H7 (cell line): ENCODE data around the gene DDOST. TPM values are rescaled to one million over a fixed set of nuclear protein-coding genes. Genes with fewer than 3 reads are reported as not detected.
A peak's percentile ranks its signal among the peaks of the same experiment; 100 is the strongest.

Experiments
- DNase-seq: peaks from one replicate; pipeline ENCODE4 v3.0.0; 2012
- H3K27me3 ChIP-seq: 2 replicates; pipeline ENCODE4 v1.6.0; 2011; ENCODE audit warnings: mild to moderate bottlenecking, low read length; ENCODE audit not compliant: control insufficient read depth, insufficient read depth
- H3K36me3 ChIP-seq: replicated peaks from 2 replicates; pipeline ENCODE4 v1.5.1; 2011; ENCODE audit warnings: low read length; ENCODE audit not compliant: control insufficient read depth, insufficient read depth
- H3K4me3 ChIP-seq: 2 replicates; pipeline ENCODE4 v1.5.1; 2011; ENCODE audit warnings: low read depth, mild to moderate bottlenecking, control low read depth, low read length, moderate library complexity; ENCODE audit not compliant: insufficient read depth
- total RNA-seq: library from RNA; depleted of rRNA; stranded (reverse); fragments of >200 nt; shearing (Covaris generic); gene quantifications from 2 replicates; pipeline ENCODE4 v1.2.3, GENCODE V29; 2014

The DDOST gene
- total RNA-seq, 1 experiment from 2014 or later, result 563 TPM

DNA sequence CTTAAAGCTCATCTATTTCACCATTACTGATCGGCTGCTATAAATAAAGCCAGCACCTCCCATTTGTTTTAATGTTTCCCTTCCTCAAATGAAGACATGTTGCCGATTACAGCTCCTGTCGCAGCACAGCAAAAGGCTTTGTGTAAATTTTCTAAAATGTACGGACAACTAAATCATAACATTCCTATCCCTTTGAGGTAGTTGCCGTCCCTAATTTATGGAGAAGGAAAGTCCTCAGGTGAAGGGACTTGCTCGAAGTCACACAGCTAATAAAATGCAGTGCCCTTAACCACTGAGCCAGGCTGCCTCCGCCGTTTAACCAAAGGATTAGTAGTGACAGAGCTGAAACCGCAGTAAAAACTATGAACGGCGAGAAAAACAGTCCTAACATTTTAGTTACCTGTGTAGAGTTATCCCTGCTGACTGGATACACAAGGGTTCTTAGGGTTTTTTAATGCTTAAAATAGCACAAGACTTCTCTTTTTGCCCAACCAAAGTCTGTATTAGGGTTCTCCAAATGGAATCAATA, 27.0 kb downstream of the DDOST start:
- Histone ChIP-seq H3K36me3 (peaks cover 6% of the 10 kb centered on the region), H3K27me3 (no peaks in the 10 kb centered on the region), H3K4me3 (peak overlapping the region; percentile 84)
- DNase-seq, result peak; percentile 42

DNA sequence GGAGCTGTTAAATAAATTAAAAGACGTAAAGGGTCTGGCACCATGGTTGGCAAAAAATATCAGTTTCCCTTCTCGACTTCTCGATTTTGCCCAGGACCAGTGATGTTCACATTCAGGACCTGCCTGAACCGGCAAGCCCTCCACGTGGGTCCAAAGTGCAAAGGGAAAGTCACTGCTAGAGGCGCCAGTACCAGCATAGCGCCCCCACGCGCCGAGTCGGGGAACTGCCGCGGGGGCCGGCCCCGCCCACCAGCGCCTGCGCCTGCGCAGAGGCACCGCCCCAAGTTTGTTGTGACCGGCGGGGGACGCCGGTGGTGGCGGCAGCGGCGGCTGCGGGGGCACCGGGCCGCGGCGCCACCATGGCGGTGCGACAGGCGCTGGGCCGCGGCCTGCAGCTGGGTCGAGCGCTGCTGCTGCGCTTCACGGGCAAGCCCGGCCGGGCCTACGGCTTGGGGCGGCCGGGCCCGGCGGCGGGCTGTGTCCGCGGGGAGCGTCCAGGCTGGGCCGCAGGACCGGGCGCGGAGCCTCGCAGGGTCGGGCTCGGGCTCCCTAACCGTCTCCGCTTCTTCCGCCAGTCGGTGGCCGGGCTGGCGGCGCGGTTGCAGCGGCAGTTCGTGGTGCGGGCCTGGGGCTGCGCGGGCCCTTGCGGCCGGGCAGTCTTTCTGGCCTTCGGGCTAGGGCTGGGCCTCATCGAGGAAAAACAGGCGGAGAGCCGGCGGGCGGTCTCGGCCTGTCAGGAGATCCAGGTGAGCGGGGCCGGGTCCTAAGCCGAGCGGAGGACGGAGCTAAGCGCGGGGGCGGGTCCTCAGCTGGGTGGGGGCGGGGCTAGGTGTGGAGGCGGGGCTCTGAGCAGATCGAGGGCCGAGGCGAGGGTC, 27.7 kb downstream of the DDOST start, which contains the start of gene PINK1:
PINK1 (plus strand) TSS at position 269 of the 875 bp plus-strand sequence; CDS start at position 360, 91 bp downstream.
- Histone ChIP-seq H3K27me3 (no peaks in the 10 kb centered on the region), H3K4me3 (peak within 1 kb of the TSS; percentile 84), H3K36me3 (peaks cover 2% of the 10 kb centered on the region; the same call in 1 of the 2 replicates)
- peak; percentile 98 for DNase-seq

DNA sequence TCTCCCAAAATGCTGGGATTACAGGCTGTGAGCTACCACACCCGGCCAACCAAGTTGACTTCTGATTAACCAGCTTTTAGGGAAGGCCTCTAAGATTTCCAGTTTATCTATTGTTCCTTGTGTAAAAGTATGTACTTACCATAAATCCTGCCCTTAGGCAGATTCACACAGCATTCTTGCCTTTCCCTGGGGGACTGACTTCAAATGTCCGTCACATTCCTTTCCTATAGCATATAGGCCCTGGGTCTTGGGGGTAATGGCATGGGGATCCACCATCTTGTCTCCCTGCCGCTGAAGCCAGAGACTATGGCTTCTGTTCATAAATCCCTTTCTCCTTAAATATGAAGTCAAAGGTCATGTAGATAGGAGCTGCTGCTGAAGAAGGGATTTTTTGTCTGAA, 28.8 kb downstream of the DDOST start:
- Histone ChIP-seq H3K4me3 (no peak overlapping the region), H3K27me3 (no peaks in the 10 kb centered on the region), H3K36me3 (no peaks in the 10 kb centered on the region; the same call in 1 of the 2 replicates)
- DNase-seq, result no peak

DNA sequence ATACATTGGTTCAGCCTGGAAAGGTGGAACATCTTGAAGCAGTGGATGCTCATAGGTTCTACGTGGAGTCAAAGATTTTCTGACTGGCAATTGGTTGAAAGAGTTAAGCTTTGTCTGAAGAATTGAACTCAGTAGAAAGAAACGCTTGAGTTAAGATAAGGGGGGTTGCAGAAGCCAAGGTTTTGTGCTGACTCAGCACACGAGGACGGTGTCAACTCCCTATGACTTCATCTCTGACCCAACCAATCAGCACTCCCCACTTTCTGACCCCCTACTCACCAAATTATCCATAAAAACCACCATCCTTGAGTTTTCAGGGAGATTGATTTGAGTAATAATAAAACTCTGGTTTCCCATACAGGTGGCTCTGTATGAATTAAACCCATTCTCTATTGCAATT, 30.4 kb downstream of the DDOST start:
- Histone ChIP-seq H3K36me3 (no peaks in the 10 kb centered on the region), H3K27me3 (no peaks in the 10 kb centered on the region), H3K4me3 (no peak overlapping the region)
- no peak for DNase-seq

DNA sequence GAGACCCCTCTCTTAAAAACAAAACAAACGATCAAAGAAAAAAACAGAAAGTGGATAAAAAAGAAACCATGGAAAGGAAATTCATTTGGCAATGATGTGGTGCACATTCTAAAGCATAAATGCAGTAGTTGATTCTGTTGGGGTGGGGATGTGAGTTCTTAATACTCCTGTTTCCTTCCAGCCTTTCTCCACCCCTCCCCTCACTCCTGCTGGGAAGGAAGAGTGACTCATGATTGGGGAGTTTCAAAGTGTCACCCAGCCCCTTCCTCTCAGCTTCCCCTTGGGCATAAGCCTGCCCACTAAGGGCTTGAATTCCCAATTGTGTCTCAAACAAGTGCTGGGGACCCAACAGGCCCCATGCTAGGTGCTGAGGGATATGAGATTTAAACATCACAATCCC, 34.6 kb downstream of the DDOST start:
- DNase-seq, result no peak
- Histone ChIP-seq H3K27me3 (no peaks in the 10 kb centered on the region), H3K36me3 (no peaks in the 10 kb centered on the region), H3K4me3 (no peak overlapping the region)

DNA sequence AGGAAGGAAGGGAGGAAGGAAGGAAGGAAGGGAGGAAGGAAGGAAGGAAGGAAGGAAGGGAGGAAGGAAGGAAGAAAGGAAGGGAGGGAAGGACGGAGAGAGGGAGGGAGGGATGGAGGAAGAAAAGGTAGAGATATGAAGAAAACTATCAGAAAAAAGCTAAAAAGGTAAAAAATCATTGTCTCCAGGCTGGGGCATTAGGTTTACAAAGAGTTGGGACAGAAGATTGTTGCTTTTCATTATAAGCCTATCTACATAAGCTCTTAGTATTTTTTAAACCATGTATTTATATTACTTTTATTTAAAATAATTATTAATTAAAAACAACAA, 35.1 kb downstream of the DDOST start:
- no peaks in the 10 kb centered on the region for H3K27me3 ChIP-seq
- no peak for DNase-seq
- no peak overlapping the region for H3K4me3 ChIP-seq
- H3K36me3 ChIP-seq, result no peaks in the 10 kb centered on the region

DNA sequence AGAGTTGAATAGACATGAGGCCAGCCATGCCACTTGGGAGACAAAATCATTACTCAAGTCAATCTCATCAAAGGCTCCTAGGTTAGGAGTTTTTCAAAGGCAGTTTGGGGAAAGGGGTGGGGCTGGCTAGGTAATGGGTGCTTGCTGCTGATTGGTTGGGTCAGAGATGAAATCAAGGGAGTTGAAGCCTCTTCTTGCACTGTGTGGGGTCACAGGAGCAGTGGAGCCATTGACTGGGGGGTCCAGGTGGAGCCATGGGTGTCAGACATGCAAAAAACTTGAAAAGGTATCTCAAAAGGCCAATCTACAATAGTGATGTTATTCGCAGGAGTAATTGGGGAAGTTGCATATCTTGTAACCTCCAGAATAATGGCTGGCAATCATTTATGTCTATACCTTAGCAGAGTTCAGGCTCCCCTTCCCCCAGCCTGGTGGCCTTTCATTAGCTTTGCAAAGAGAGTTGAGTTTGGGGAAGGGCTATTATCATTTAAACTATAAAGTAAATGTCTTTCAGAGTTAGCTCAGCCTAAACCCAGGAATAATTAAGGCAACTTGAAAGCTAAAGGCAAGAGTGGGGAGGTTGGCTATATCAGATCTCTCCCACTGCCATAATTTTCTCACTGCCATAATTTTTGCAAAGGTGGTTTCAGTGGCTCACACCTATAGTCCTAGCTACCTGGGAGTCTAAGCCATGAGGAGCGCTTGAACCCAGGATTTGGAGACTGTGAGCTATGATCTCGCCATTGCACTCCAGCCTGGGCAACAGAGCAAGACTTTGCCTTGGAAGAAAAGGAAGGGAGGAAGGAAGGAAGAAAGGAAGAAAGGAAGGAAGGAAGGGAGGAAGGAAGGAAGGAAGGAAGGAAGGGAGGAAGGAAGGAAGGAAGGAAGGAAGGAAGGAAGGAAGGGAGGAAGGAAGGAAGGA, 35.7 kb downstream of the DDOST start:
- Histone ChIP-seq H3K36me3 (no peaks in the 10 kb centered on the region), H3K27me3 (no peaks in the 10 kb centered on the region), H3K4me3 (peak overlapping the region; percentile 6; the same call in 1 of the 2 replicates)
- no peak for DNase-seq

DNA sequence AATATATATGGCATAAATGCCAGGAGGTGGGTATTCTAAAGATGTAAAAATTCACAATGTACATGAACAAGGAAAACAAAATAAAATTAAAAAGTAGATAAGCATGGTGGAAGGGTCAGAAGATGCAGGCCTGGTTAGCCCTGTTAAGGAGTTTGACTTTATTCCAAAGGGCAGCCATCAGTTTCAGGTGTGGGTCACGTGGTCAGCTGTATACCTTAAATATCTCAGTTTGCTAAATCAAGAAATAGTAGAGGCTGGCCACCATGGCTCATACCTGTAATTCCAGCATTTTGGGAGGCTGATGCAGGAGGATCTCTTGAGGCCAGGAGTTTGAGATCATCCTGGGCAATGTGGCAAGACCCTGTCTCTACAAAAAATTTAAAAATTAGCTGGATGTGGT, 36.5 kb downstream of the DDOST start:
- Histone ChIP-seq H3K27me3 (no peaks in the 10 kb centered on the region), H3K36me3 (no peaks in the 10 kb centered on the region), H3K4me3 (no peak overlapping the region)
- no peak for DNase-seq

DNA sequence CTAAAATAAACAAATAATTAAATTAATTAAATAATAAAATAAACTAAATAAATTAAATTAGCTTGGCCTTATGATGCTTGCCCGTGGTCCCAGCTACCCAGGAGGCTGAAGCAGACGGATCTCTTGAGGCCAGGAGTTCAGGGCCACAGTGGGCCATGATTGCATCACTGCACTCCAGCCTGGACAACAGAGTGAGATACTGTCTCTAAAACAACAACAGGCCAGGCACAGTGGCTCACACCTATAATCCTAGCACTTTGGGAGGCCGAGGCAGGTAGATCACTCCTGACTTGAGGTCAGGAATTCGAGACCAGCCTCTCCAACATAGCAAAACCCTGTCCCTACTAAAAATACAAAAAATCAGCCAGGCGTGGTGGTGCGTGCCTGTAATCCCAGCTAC, 40.2 kb downstream of the DDOST start:
- Histone ChIP-seq H3K4me3 (no peak overlapping the region), H3K27me3 (no peaks in the 10 kb centered on the region), H3K36me3 (no peaks in the 10 kb centered on the region)
- DNase-seq, result no peak

DNA sequence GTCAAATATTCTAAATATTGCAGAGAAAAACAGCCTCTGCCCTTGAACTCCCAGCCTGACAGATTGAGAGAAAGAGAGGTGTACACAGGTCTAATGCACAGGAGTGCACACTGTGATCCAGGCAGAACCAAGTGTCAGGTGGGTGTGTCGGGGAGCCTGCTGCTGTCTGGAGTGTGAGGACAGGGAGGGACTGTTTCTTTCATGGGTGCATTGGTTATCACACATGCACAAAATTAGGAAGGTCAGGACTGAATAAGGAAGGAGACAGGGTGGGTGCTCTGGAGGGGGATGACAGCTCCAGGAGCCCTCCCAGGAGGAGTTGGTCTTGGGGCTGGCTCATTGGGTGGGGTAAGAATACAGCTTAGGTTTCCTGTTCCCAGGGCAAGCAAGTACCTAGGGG, 41.2 kb downstream of the DDOST start:
- no peaks in the 10 kb centered on the region for H3K27me3 ChIP-seq
- H3K36me3 ChIP-seq, result no peaks in the 10 kb centered on the region
- no peak for DNase-seq
- H3K4me3 ChIP-seq, result no peak overlapping the region

DNA sequence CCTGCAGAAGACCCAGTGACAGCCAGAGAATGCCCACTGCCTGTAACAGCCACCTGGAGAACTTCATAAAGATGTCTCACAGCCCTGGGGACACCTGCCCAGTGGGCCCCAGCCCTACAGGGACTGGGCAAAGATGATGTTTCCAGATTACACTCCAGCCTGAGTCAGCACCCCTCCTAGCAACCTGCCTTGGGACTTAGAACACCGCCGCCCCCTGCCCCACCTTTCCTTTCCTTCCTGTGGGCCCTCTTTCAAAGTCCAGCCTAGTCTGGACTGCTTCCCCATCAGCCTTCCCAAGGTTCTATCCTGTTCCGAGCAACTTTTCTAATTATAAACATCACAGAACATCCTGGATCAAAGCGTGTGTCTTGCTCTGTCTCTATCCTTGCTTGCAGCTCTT, 42.6 kb downstream of the DDOST start:
- no peaks in the 10 kb centered on the region for H3K27me3 ChIP-seq

DNA sequence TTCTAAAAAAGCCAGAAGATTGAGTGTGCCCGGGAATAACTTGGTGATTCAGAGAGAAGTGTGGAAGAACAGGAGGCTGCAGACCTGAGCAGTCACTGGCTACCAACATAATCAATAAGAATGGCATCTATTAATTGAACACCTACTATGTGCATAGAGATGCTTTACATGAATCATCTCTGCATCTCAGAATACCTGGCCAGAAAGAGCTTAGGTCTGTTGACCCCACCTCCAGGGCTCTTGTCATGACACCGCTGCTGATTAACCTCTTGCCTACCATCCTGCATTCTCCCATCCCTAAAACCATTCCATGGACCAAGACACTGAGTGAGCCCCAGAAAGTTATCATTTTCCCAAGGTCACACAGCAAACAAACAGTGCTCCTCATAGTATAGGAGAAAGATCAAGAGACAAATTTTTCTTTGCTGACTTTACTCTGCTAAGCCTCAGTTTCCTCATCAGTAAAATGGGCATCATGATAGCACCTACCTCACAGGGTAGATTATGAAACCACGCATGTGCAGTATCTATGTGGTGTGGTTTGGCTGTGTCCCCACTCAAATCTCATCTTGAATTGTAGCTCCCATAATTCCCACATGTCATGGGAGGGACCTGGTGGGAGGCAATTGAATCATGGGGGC, 44.2 kb downstream of the DDOST start:
- DNase-seq, result no peak
- Histone ChIP-seq H3K4me3 (no peak overlapping the region), H3K27me3 (no peaks in the 10 kb centered on the region), H3K36me3 (no peaks in the 10 kb centered on the region)

More for the DNA sequence above, 42.6 kb downstream of the DDOST start:
- DNase-seq, result no peak
- Histone ChIP-seq H3K36me3 (no peaks in the 10 kb centered on the region), H3K4me3 (no peak overlapping the region)

DNA sequence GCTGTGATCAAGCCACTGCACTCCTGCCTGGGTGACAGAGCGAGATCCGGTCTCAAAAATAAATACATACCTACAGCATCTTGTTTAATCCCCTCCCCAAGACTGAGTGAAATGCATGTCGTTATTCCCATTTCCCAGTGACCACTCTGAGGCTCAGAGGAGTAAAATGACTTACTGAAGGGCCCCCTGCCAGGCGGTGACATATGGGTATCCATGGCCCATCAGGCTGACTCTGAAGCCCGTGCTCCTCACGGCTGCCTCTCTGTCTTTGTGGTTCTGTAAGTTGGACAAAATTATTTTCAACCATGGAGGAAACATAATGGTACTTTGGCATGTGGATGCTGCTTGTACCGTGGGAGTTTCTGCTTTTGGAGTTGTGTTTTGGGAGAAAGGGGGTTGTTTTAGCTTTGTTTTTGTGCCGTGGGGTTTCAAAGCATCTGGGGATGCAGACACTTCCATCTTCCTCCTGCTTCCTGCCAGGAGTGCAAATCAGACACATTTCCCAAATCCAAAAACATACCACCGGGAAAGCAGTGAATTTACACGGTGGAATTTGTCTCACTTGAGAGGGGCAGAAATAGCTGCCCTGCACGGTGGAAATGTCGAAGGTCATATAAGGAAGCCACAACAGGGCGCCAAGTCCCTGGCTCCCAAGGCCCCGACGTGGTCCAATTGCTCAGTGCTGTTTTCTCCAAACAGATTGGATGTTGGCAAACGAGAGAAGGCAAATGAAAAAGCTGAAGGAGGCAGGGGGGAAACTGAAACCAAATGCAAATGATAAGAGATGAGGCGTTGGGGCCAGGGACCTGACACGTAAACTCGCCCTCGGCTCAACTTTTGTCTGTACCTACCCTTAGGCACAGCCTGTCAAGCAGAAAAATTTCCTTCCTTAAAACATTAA, 45.0 kb downstream of the DDOST start:
- H3K36me3 ChIP-seq, result no peaks in the 10 kb centered on the region
- H3K27me3 ChIP-seq, result no peaks in the 10 kb centered on the region
- DNase-seq, result no peak

More for the DNA sequence above, 45.0 kb downstream of the DDOST start:
- H3K4me3 ChIP-seq, result no peak overlapping the region
